Fibroblast of peridontal ligament (primary cell): ENCODE results near the gene CPLX3.
"Not testable (repeated sequence)": the region's sequence is repeated elsewhere in the genome, so short reads cannot be mapped to it uniquely, and the experiment has no call there.

Source experiments
- DNase-seq: peaks from one replicate; pipeline ENCODE4 v3.0.0-alpha.2; 2010; ENCODE audit errors: extremely low read depth

The CPLX3 gene, protein sequence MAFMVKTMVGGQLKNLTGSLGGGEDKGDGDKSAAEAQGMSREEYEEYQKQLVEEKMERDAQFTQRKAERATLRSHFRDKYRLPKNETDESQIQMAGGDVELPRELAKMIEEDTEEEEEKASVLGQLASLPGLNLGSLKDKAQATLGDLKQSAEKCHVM

DNA sequence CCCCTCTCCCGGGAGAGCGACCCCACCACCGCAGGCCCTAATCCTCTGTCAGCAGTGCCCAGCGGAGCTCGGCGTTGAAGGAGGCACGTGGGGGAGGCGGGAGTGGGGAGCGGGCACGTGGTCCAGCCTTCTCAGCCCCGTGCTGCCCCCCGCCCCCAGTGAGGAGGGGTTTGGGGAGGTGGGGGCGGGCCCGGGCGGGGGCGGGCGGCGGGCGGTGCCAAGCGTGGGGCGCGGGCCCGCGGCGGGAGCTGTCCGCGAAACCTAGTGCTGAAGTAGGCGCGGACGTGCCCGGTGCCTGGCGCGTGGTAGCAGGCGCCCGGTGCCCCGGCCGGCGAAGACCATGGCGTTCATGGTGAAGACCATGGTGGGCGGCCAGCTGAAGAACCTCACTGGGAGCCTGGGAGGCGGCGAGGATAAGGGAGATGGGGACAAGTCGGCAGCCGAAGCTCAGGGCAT is at the start of gene CPLX3:
Gene CPLX3 (plus strand): TSS at position 264 of the 456 bp plus-strand sequence. CDS start 77 bp downstream, at position 341.
- no peak for DNase-seq

DNA sequence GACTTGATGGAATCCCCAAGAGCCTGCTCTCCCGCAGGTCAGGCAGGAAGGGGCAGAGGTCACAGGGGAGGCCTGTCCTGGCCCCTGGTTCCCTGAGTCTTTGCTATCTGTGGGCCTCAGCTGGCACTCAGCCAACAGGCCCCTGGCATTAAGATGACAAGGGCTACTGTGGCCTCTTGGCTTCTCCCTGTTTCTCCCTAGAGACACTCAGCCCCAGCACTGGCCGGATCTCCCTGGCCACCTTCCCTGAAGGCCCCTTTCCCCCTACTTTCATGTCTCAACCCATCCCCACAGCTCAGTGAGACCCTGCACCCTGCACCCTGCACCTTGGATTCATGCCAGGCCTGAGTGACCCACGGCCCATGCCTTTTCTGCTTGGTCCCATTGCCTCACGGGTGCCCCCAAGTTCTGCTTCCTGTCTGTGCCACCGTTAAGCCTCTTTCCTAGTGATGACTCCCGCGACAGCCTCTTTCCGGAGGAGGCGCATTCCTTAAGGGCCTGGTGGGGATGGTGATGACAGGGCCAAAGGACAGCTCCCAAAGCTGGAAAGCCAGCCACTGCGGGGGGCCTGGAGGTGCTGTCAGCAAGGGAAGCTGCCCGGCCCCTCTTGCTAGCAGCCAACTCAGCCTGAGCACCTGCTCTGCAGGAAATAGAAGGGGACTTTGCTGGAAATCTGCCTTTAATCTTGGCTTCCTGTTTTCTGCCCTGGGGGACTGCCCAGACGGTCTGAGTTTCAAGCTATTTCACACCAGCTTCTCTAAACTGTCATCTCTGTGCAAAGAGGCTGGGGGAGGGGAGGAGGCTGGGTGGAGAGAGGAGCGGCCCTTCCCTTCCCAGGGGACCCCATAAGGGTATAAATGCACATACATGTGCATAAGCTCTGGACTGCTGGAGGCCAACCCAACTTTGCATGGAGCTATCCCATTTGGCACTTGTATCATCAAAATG is 49.3 kb upstream of the CPLX3 start:
- DNase-seq: no peak

DNA sequence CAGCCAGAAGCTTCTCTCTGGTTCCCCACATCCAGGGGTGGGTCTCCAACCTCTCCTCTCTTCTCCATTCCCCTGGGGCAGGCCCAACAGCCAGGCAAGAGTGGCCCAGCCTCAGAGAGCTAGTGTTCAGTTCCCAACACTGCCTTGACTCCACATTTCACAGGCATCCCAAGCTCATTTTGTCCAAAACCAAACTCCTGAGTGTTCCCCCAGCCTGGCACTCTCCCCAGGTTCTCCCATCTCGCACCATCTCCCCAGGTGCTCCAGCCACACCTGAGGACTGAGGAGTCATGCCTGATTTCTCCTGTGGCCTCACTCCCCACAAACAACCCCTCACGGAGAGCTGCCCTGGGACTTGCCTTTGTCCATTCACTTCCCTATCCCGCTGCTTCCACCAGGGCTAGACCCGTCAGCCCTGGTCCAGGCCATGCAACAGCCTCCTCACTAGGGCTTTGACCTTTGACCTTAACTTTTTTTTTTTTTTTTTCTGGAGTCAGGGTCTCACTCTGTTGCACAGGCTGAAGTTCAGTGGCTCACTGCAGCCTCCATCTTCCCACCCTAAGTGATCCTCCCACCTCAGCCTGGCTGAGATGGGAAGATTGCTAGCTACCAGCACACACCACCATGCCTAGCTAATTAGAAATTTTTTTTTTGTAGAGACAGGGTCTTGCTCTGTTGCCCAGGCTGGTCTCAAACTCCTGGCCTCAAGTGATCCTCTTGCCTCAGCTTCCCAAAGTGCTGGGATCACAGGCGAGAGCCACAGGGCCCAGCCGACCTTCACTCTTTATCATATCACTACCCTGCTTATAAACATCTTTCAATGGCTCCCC is 48.4 kb upstream of the CPLX3 start:
- no peak for DNase-seq

DNA sequence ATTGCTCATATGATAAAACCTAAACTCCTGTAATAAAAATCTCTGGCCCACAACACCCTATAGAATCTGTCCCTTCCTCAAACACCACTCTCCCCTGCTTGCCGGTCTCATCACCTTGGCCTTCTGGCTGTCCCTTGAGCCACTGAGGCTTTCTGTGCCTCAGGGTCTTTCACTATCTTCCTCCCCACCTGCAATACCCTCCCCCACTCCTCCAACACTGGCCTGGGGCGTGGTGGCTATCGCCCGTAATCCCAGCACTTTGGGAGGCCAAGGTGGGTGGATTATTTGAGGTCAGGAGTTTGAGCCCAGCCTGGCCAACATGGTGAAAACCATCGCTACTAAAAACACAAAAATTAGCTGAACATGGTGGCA is 47.8 kb upstream of the CPLX3 start:
- DNase-seq: no peak

DNA sequence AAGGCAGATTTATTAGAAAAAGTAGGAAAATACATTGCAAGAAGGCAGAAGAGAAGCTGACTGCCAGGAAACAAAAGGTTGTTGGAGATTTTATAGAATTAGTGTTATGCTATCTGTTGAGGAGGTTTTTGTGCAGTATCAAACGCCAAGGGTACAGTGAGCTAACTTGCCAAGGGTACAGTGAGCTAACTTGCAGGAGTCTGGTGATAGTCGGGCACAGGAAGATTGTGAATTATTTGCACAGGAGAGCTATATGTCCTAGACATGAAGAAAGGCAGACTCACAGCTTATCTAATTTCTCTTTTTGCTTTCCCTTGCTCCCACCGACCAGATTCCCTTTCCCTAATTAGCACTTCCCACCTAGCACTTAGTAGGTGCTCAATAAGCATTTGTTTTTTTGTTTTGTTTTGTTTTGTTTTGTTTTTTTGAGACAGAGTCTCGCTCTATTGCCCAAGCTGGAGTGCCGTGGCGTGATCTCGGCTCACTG is 47.2 kb upstream of the CPLX3 start:
- no peak for DNase-seq

DNA sequence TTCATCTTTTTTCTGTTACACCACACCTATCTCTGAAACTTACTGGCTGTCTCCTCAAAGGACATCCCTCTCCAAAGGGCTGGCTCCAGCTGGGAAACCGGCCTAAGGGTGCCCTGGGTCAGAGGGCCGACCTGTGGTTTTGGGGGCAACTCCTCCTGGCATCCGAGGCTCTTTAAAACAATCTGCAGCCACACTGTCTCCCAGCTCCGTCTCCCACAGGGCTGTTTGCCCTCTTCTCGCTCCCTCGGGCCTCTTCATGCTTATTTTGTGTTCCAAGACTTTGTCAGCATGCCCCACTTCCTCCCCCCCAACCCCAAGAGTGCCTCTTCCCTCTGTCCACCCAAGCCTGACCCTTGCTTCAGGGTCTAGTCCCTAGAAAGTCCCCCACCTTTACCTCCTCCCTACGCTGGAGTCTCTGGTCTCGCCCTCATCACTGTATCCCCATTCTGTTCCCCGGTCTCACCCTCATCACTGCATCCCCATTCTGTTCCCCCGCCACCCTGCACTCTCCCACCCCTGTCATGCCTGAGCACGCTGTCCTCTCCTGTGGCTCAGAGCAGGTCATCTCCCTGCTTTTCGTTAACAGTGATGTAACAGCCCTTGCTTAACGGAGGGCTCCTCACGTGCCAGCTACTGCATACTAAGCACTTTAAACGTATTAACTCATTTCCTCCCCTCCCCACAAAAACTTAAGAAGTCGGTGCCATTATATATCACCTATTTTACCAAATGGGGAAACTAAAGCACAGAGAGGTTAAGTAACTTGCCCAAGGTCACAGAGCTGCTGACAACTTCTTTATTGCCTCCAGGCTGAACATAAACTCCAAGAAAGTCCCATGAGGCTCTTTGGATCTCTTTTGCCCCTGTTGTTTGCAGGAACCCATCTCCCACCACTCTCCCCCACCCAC is 45.6 kb upstream of the CPLX3 start:
- peak; percentile 34 for DNase-seq

DNA sequence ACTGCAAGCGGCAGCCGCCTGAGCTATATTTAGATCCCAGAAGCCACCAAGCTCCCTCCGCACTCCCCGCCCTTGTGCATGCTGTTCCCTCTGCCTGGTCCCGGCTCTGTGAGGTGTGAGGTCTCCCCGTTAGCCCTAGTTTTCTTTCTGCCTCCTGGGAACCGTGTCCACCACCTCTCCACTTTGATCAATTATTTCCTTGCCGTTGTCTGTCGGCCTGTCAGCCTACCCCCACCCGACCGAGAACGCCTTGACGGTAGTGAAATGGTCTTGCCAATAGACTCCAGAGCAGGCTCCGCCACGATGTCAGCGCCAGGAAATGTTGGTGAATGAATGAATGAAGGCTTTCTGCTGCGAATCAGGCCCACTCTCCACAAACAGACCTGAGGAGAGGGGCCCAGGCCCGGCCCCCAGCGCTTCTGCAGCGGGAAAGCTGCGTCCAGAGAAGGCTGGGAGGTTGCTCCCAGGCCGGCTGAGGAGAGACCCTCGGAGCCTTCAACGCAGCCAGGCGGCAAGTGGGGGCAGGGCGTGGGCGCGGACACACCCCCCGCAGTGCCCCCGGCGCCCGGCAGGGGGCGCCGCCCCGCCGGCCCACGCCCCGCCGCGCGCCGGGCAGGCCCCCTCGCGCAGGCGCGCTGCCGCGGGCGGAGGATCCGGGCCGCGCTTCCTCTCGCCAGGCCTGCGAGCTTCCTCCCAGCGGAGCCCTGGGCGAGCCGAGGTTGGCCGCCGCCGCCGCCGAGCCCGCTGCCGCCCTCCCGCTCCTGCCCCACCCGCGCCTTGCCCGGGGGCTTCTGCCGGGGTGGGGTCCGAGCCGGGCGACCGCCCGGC is 44.8 kb upstream of the CPLX3 start, which contains the start of gene CSK:
Gene CSK (plus strand): TSS at position 650 of the 828 bp plus-strand sequence. CDS start 16,218 bp downstream, outside the sequence.
- DNase-seq: peak; percentile 37

DNA sequence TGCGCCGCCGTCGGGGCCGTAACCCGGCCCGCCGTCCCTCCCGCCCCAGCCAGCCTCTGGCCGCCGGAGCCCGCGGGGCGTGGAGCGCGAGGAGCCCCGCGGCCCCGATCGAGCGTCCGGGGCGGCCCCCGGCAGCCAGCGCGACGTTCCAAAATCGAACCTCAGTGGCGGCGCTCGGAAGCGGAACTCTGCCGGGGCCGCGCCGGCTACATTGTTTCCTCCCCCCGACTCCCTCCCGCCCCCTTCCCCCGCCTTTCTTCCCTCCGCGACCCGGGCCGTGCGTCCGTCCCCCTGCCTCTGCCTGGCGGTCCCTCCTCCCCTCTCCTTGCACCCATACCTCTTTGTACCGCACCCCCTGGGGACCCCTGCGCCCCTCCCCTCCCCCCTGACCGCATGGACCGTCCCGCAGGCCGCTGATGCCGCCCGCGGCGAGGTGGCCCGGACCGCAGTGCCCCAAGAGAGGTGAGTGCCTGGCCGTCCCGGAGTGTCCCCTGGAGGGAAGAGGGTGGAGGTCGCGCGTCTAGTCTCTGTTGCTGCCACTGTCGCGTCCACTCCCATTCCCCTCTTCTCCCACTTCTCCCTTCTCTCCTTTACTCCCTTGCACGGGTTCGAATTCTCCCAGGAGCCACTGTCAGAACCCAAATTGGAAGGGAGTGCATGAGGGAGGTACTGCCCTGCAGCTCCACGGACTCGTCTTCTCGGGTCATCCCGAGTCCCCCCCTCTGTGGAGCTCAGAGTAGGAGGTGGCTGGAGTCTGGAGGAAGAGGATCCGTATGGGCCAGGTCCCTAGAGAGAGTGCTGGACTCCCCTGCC is 44.0 kb upstream of the CPLX3 start:
- no peak for DNase-seq

DNA sequence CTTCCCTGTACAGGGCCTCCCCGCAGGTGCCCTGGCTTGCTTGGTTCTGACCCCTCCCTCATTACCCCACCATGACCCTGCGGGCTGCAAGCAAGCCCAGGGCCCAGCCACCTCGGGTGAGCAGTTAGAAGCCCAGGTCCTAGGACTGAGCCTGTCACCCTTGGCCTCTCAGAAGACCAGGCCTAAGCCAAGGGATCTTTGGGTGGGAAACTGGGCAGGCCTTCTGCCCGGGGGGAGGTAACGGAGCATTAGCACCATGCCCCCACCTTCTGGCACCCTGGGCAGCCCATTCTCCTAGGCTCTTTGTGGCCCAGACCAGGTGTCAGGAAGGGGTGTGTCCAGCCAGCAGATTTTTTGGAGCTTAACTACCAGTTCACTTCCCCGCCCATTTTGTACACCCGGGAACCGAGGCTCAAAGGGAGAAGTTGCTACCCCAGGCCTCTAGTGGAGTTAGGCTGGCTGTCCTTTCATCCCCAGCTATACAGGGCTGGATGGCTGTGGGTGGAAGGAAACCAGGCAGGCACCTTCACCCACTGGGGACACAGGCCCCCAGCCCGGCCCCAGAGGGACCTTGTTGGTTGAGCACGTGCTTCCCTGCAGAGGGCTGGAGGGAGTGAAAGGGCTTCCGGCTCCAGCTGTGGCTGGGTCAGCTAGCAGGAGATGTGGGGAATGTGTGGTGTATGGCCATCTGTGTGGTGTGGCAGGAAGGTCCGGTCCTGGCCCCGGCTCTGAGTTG is 43.2 kb upstream of the CPLX3 start:
- no peak for DNase-seq

DNA sequence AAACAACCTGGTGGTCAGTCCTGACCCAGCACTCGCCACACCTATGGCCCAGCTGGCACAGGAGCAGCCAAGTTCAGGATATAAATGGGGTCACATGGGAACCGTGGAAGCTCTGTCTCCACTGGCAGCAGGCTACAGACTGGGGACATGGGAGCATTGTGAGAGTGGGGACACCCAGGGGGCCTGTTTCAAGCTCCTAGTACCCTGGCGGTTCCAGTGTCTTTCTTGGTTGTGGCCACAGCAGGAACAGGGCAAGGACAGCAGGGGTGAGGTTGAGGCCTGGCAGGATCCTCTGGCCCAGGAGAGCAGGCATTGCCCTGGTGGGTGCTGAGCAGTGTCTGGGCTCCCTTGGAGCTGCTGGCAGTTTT is 42.6 kb upstream of the CPLX3 start:
- no peak for DNase-seq

DNA sequence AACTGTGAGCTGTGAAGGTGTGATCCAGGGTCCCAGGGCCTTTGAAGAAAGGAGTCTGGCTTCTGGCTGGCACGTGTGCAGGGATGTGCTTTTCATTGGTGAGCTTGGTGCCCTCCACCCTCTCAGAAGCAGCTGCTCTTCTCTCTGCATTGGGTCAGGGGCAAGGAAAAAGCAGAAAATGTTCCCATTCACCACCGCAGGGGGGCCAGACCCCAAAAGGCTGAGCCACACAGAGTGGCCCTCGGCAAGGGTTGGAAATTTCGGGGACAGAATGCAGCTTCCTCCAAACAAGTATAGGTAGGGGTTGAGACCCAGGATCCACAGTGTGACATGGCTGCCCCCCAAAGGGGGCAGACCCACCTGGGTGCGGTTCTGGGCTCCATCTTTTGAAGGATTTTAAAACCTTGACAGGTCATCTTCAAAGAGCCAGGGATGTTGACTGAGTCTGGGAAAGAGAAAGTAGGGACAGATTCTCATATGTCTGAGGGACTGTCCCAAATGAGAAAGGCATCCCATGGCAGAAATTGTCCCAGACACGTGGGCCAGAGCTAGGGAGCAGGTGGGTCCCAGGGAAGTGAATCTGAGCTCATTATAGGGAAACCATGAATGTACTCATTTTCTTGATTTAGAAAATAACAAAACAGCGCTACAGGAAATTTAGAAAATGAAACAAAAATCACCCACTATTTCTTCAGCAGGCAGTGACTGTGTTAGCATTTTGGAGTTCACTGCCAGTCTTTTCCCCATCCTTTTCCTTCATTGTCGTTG is 41.8 kb upstream of the CPLX3 start:
- no peak for DNase-seq

DNA sequence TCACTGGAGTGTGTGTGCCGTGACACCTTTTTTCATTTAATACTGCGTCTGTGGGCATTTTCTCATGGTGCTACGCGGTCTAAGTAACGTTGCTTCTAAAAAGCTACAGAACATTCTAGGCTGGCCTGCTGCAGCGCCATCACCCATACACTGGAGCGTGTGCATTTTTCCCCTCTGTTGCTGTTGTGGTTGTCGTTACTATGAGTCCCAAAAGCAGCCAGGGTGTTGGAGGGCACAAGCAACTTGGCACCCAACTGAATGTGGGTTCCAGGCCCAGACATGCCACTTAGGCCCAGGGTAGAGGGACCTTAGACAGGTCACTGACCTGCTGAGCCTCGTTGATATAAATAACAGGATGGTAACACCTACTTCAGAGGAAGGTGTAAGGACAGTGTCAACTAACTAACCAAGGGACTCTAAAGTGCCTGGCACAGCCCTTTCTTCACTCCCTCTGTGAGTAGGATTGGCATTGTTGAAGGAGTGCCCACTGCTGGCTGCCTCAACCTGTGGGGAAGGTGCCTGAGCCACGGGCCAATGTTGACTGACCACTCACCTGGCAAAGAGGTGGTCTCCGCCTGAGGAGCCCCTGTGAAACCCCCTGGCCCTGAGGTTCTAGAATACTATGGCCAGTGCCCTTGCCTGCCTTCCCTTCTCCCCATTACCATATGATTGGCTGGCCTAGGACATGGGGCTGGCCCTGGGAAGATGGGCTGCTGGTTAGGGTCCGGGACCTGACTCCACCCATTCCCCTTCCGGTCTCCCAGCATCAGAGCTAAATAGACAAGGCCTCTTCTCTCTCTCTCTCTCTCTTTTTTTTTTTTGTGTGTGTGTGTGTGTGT is 41.0 kb upstream of the CPLX3 start:
- no peak for DNase-seq

DNA sequence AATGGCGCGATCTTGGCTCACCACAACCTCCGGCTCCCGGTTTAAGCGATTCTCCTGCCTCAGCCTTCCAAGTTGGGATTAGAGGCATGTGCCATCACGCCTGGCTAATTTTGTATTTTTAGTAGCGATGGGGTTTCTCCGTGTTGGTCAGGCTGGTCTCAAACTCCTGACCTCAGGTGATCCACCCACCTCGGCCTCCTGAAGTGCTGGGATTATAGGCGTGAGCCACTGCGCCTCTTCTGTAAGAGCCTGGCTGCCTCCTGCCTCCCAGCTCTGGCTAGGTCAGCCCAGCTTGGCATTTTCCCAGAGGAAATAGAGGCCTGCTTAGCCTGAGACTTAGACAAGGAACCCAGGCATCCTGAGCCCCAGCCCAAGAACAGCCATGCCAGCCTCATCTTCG is 40.3 kb upstream of the CPLX3 start:
- DNase-seq: not testable (repeated sequence)

DNA sequence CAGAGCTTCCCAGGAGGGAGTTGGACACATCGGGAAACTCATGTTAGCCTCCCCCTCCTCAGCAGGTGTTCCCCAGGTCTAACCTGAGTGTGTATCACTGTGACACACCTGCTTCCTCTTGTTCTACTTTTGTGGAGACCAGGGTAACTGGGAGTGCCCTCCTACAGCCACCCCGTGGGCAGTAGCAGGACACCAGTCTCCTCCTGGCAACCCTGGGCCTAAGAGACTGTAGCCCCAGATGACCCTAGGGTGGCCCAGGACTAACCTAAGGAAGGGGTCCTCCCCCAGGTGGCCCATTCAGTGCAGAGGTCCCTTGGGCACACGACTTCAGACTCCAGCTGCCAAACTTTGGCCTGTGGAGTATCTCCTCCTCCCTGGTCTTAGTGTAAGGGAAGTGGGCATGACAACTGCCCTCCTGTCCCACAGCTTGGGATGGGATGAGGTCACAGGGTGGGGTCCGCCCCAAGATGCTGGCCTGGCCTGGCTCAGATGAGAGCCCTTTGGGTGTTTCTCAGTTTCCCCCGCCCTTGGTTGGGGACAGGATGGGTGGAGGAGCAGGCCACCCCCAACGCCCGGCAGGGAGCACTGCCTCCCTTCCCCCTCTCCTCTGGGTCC is 39.8 kb upstream of the CPLX3 start:
- DNase-seq: no peak

DNA sequence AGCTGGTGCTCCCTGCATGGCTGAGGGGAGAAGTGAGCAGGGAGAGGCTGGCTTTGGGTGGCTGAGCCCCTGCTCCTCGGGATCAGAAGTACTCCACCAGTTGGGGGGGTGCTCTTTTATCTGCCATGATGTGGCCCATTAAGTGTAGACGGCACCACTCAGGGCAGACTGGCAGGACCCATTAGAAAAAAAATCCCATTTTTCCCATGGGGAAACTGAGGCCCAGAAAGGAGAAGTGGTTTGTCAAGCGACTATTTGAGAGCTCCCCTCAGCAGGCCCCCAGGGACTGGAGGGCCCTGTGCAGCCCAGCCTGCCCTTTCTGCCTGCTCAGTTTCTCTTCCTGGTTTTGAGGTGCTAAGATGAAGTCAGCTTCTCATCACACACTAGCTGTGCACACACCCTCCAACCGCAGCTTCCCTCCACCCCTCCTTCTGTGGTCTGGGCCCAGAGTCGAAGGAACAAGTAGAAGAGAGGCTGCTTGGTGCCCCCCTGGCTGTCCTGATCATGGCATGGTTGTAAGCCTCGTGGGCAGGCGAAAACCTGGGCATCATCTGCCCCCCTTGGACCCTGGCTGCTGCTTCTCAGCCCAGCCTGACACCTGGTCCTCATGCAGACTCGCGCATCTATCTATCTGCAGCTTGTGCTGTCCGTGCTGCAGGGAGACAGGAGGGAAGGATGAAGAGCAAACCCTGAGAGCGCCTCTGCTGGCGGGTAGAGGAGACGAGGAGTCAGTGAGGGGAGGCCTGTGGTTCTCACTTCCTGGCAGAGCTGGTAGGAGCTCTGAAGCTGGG is 39.0 kb upstream of the CPLX3 start:
- peak; percentile 53 for DNase-seq
